BJ (cell line): ENCODE measurements around the gene SFN. TPM values are rescaled to one million over a fixed set of nuclear protein-coding genes. Genes with fewer than 3 reads are reported as not detected.

Experiments used
- CTCF ChIA-PET: fragments of 350-600 bp; formaldehyde crosslinking; extraction: SDS; loops from one replicate; lab custom pipeline; 2021; ENCODE audit warnings: antibody characterized with exemption, inconsistent platforms; lab: Yijun Ruan, JAX
- POLR2A ChIA-PET: fragments of 300-600 bp; sonication (Branson Sonifier 250); formaldehyde crosslinking; extraction: SDS; loops from one replicate; lab custom pipeline; 2021; ENCODE audit warnings: antibody characterized with exemption; lab: Charles Lee
- DNase-seq: peaks from one replicate; pipeline ENCODE4 v3.0.0-alpha.2; 2011; ENCODE audit warnings: low read depth
- H3K27me3 ChIP-seq: 2 replicates; pipeline ENCODE4 v1.6.0; 2011; ENCODE audit warnings: low read length; ENCODE audit not compliant: control insufficient read depth, insufficient read depth
- H3K36me3 ChIP-seq: 2 replicates; pipeline ENCODE4 v1.5.1; 2011; ENCODE audit warnings: low read length; ENCODE audit not compliant: control insufficient read depth, insufficient read depth
- H3K4me3 ChIP-seq: 2 replicates; pipeline ENCODE4 v1.5.1; 2011; ENCODE audit warnings: low read depth, mild to moderate bottlenecking, control low read depth, low read length
- polyA minus RNA-seq: library from RNA; depleted of rRNA, polyadenylated mRNA; stranded (reverse); fragments of >200 nt; gene quantifications from 2 replicates; pipeline ENCODE4 v1.2.3, GENCODE V29; 2011; rRNA and poly(A)+ RNA removed
- polyA plus RNA-seq: library from polyadenylated mRNA; depleted of rRNA; stranded (reverse); fragments of >200 nt; gene quantifications from 2 replicates; pipeline ENCODE4 v1.2.3, GENCODE V29; 2011; rRNA removed
- TF ChIP-seq, protein P1 (sequence below): IDR thresholded peaks from 2 replicates; pipeline ENCODE4 v1.5.1; 2011; ENCODE audit warnings: low read depth, mild to moderate bottlenecking, control low read depth, inconsistent platforms, low read length, moderate library complexity; ENCODE audit not compliant: insufficient read depth

Gene SFN
- polyA plus RNA-seq (0.20 TPM in 1 of 2 replicates, not detected in the other), polyA minus RNA-seq (not detected in 2 replicates)

DNA sequence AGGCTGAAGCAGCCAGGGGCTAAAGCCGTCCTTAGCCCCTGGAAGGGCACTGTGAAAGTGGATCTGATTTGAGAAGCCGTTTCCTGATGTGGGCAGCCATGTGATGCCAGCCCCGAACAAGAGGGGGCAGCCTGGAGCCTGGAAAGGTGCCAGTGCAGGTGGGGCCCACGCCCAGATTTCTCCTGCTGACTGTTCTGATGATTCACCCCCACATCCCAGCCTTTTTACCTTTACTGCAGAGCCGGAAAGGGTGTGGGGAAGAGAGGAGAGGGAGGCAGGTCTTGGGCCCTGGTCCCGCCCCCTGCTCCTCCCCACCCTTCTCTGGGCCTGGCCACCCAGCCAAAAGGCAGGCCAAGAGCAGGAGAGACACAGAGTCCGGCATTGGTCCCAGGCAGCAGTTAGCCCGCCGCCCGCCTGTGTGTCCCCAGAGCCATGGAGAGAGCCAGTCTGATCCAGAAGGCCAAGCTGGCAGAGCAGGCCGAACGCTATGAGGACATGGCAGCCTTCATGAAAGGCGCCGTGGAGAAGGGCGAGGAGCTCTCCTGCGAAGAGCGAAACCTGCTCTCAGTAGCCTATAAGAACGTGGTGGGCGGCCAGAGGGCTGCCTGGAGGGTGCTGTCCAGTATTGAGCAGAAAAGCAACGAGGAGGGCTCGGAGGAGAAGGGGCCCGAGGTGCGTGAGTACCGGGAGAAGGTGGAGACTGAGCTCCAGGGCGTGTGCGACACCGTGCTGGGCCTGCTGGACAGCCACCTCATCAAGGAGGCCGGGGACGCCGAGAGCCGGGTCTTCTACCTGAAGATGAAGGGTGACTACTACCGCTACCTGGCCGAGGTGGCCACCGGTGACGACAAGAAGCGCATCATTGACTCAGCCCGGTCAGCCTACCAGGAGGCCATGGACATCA is at the start of gene SFN:
SFN (plus strand) TSS at position 369 of the 904 bp plus-strand sequence; CDS start at position 433, 64 bp downstream.
- H3K27me3 ChIP-seq = no peaks in the 10 kb centered on the region
- peak within 1 kb of the TSS; percentile 47 for H3K4me3 ChIP-seq
- no peaks in the 10 kb centered on the region for H3K36me3 ChIP-seq
- ChIA-PET CTCF (interaction anchor here (1.4 to 1.9 kb wide), 2 partner anchors 17 to 261 kb away, joined by 3 to 7 read pairs; no protein-coding TSS in a partner anchor), POLR2A (no interaction called here)
- DNase-seq = no peak
- TF ChIP-seq, protein P1, sequence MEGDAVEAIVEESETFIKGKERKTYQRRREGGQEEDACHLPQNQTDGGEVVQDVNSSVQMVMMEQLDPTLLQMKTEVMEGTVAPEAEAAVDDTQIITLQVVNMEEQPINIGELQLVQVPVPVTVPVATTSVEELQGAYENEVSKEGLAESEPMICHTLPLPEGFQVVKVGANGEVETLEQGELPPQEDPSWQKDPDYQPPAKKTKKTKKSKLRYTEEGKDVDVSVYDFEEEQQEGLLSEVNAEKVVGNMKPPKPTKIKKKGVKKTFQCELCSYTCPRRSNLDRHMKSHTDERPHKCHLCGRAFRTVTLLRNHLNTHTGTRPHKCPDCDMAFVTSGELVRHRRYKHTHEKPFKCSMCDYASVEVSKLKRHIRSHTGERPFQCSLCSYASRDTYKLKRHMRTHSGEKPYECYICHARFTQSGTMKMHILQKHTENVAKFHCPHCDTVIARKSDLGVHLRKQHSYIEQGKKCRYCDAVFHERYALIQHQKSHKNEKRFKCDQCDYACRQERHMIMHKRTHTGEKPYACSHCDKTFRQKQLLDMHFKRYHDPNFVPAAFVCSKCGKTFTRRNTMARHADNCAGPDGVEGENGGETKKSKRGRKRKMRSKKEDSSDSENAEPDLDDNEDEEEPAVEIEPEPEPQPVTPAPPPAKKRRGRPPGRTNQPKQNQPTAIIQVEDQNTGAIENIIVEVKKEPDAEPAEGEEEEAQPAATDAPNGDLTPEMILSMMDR = 0 out of 2 replicates have a peak, but pooled peaks have one; percentile 28

DNA sequence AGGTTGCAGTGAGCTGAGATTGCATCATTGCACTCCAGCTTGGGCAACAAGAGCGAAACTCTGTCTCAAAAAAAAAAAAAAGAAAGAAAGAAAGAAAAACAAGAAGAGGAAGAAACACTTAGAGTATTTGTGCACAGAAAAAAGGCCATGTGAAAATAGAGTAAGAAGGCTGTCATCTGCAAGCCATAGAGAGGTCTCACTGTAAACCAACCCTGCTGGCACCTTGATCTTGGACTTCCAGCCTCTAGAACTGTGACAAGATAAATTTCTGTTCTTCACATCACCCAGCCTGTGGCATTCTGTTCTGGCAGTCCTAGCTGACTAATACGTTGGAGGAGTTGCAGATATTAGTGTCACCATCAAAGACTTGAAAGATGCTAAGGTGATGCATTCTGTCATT is 48.6 kb upstream of the SFN start:
- no peak for DNase-seq
- Histone ChIP-seq H3K4me3 (no peak overlapping the region), H3K36me3 (no peaks in the 10 kb centered on the region), H3K27me3 (no peaks in the 10 kb centered on the region)
- CTCF ChIA-PET = no interaction called here
- POLR2A ChIA-PET = no interaction called here
- TF ChIP-seq, protein P1 = no peak

DNA sequence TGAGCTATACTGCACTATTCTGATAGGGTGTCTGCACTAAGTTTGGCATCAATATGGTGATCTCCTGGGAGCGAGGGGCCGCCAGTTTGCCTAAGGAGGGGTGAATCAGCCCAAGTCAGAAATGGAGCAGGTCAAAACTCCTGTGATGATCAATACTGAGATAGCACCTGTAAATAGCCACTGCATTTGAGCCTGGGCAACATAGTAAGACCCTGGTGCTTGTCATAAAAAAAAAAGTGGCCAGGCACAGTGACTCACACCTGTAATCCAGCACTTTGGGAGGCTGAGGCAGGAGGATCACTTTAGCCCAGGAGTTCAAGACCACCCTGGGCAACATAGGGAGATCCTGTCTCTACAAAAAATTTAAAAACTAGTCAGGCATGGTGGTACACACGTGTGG is 48.1 kb upstream of the SFN start:
- ChIA-PET POLR2A (no interaction called here), CTCF (no interaction called here)
- H3K27me3 ChIP-seq = no peaks in the 10 kb centered on the region
- H3K36me3 ChIP-seq = no peaks in the 10 kb centered on the region
- TF ChIP-seq, protein P1 = no peak
- no peak overlapping the region for H3K4me3 ChIP-seq
- no peak for DNase-seq

DNA sequence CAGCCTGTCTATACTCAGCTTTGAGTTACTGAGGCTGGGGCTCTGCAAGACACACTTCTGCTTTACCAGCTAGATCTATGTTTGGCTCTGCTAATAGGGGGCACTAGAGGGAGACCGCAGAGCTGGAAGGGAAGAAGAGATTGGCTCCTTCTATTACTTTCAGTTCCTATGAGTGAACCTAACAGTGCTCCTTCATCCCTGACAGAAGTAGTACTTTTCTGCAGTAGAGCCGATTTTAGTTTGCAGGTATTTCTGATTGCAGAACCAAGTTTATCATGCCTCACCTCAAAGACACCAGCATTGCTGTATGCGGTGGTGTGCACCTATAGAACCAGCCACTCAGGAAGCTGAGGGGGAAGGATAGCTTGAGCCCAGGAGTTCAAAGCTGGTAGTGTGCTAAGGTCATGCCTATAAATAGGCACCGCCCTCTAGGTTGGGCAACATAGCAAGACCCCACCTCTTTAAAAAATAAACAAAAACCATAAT is 42.1 kb upstream of the SFN start:
- TF ChIP-seq, protein P1 = 0 out of 2 replicates have a peak, but pooled peaks have one; percentile 7
- H3K36me3 ChIP-seq = no peaks in the 10 kb centered on the region
- H3K4me3 ChIP-seq = no peak overlapping the region
- H3K27me3 ChIP-seq = no peaks in the 10 kb centered on the region
- DNase-seq = no peak
- ChIA-PET CTCF (interaction anchor here (0.8 to 2.6 kb wide), 4 partner anchors 10 to 221 kb away, joined by 3 to 20 read pairs (median 4); no protein-coding TSS in a partner anchor), POLR2A (no interaction called here)
